ENCODE data around the gene OPCML. TPM values are rescaled to one million over a fixed set of nuclear protein-coding genes. Genes with fewer than 3 reads are reported as not detected.

The OPCML gene
- total RNA-seq, 3 donors from 2014 or later (not counting 1 experiment from before 2014, with no cell fraction given), result not detected

- Mint-ChIP-seq H3K4me1 (no peaks in the 10 kb centered on the region), H3K27ac (no peak overlapping the region), H3K36me3 (no peaks in the 10 kb centered on the region), H3K4me3 (no peak overlapping the region), H3K27me3 (ENCODE audit: low read depth in 2 of 2) (no peaks in the 10 kb centered on the region), H3K9me3 (peaks cover 0 to 4% of the 10 kb centered on the region in 2 donors)
- DNase-seq, result no peak
- intact Hi-C loops (cut with micrococcal nuclease), result no loop called here
- no peak for ATAC-seq
- no peaks in the 10 kb centered on the region for H3K27me3 ChIP-seq (ENCODE audit: control insufficient read depth, insufficient read depth, low read length)
- H3K4me3 ChIP-seq (ENCODE audit: low read length), result no peak overlapping the region
- H3K36me3 ChIP-seq (ENCODE audit: control insufficient read depth, insufficient read depth, low read length), result no peaks in the 10 kb centered on the region
- H3K9me3 ChIP-seq (ENCODE audit: control insufficient read depth, insufficient read depth, low read length), result no peaks in the 10 kb centered on the region
- no peak for TF ChIP-seq CTCF (IDR thresholded peaks at IDR 0.05)
- no peaks in the 10 kb centered on the region for H3K4me1 ChIP-seq (ENCODE audit: control insufficient read depth, insufficient read depth, low read length)
- 66% methylated on average over 3 of the region's 3 CpGs for WGBS (ENCODE audit: insufficient coverage)
- H3K27ac ChIP-seq (ENCODE audit: low read length), result no peak overlapping the region
Measured at GRCh38 chr11:133325711-133326110, 206.6 kb downstream of the OPCML start.

GRCh38 chr11:133323354-133323753 is 208.9 kb downstream of the OPCML start:
- H3K27ac Mint-ChIP-seq, result no peak overlapping the region
- no peak for ATAC-seq
- intact Hi-C loops (cut with micrococcal nuclease), result no loop called here
- no peak for DNase-seq
- no peaks in the 10 kb centered on the region for H3K9me3 ChIP-seq (ENCODE audit: control insufficient read depth, insufficient read depth, low read length)
- H3K27me3 Mint-ChIP-seq (ENCODE audit: low read depth in 2 of 2), result no peaks in the 10 kb centered on the region
- H3K27ac ChIP-seq (ENCODE audit: low read length), result no peak overlapping the region
- no peaks in the 10 kb centered on the region for H3K27me3 ChIP-seq (ENCODE audit: control insufficient read depth, insufficient read depth, low read length)
- no peaks in the 10 kb centered on the region for H3K4me1 Mint-ChIP-seq
- H3K36me3 Mint-ChIP-seq, result no peaks in the 10 kb centered on the region
- peaks cover 0 to 4% of the 10 kb centered on the region in 2 donors for H3K9me3 Mint-ChIP-seq
- WGBS (ENCODE audit: insufficient coverage), result 65% methylated on average over 3 of the region's 3 CpGs
- no peak overlapping the region for H3K4me3 ChIP-seq (ENCODE audit: low read length)
- H3K4me1 ChIP-seq (ENCODE audit: control insufficient read depth, insufficient read depth, low read length), result no peaks in the 10 kb centered on the region
- no peak for TF ChIP-seq CTCF (IDR thresholded peaks at IDR 0.05)
- no peak overlapping the region for H3K4me3 Mint-ChIP-seq
- no peaks in the 10 kb centered on the region for H3K36me3 ChIP-seq (ENCODE audit: control insufficient read depth, insufficient read depth, low read length)

- H3K4me3 Mint-ChIP-seq, result no peak overlapping the region
- WGBS (ENCODE audit: insufficient coverage), result 42% methylated on average over 5 of the region's 5 CpGs
- peaks cover 0 to 3% of the 10 kb centered on the region in 2 donors for H3K9me3 Mint-ChIP-seq
- no peak for TF ChIP-seq CTCF (IDR thresholded peaks at IDR 0.05)
- no peaks in the 10 kb centered on the region for H3K27me3 Mint-ChIP-seq (ENCODE audit: low read depth in 2 of 2)
- no peaks in the 10 kb centered on the region for H3K36me3 Mint-ChIP-seq
- no peak for DNase-seq
- no peaks in the 10 kb centered on the region for H3K9me3 ChIP-seq (ENCODE audit: control insufficient read depth, insufficient read depth, low read length)
- no peak overlapping the region for H3K4me3 ChIP-seq (ENCODE audit: low read length)
- H3K27ac Mint-ChIP-seq, result no peak overlapping the region
- H3K4me1 ChIP-seq (ENCODE audit: control insufficient read depth, insufficient read depth, low read length), result no peaks in the 10 kb centered on the region
- no peaks in the 10 kb centered on the region for H3K27me3 ChIP-seq (ENCODE audit: control insufficient read depth, insufficient read depth, low read length)
- no peak overlapping the region for H3K27ac ChIP-seq (ENCODE audit: low read length)
- H3K36me3 ChIP-seq (ENCODE audit: control insufficient read depth, insufficient read depth, low read length), result no peaks in the 10 kb centered on the region
- intact Hi-C loops (cut with micrococcal nuclease), result no loop called here
- no peak for ATAC-seq
- no peaks in the 10 kb centered on the region for H3K4me1 Mint-ChIP-seq
Measured at GRCh38 chr11:133318221-133318620, 214.1 kb downstream of the OPCML start.

GRCh38 chr11:133311230-133311629 is 221.1 kb downstream of the OPCML start:
- DNase-seq, result no peak
- H3K9me3 Mint-ChIP-seq, result peaks cover 6 to 11% of the 10 kb centered on the region in 2 donors
- no peaks in the 10 kb centered on the region for H3K36me3 Mint-ChIP-seq
- intact Hi-C loops (cut with micrococcal nuclease), result no loop called here
- no peak for ATAC-seq
- H3K4me3 ChIP-seq (ENCODE audit: low read length), result no peak overlapping the region
- no peak overlapping the region for H3K27ac Mint-ChIP-seq
- H3K4me1 Mint-ChIP-seq, result no peaks in the 10 kb centered on the region
- no peaks in the 10 kb centered on the region for H3K36me3 ChIP-seq (ENCODE audit: control insufficient read depth, insufficient read depth, low read length)
- H3K27ac ChIP-seq (ENCODE audit: low read length), result no peak overlapping the region
- H3K27me3 ChIP-seq (ENCODE audit: control insufficient read depth, insufficient read depth, low read length), result no peaks in the 10 kb centered on the region
- no peaks in the 10 kb centered on the region for H3K9me3 ChIP-seq (ENCODE audit: control insufficient read depth, insufficient read depth, low read length)
- H3K4me3 Mint-ChIP-seq, result no peak overlapping the region
- 73% methylated on average over 1 of the region's 1 CpG for WGBS (ENCODE audit: insufficient coverage)
- no peaks in the 10 kb centered on the region for H3K4me1 ChIP-seq (ENCODE audit: control insufficient read depth, insufficient read depth, low read length)
- no peak for TF ChIP-seq CTCF (IDR thresholded peaks at IDR 0.05)
- H3K27me3 Mint-ChIP-seq (ENCODE audit: low read depth in 2 of 2), result no peaks in the 10 kb centered on the region

Measured in natural killer cell (primary cell).